GM21515 (cell line): ENCODE measurements around the gene EHMT1.
"Not testable (repeated sequence)": the region's sequence is repeated elsewhere in the genome, so short reads cannot be mapped to it uniquely, and the experiment has no call there.

Experiments
- ATAC-seq: cut with Tn5 transposase; IDR thresholded peaks from one replicate; pipeline ENCODE4 v1.9.1; 2021; ENCODE audit not compliant: unreplicated experiment

The EHMT1 gene

DNA sequence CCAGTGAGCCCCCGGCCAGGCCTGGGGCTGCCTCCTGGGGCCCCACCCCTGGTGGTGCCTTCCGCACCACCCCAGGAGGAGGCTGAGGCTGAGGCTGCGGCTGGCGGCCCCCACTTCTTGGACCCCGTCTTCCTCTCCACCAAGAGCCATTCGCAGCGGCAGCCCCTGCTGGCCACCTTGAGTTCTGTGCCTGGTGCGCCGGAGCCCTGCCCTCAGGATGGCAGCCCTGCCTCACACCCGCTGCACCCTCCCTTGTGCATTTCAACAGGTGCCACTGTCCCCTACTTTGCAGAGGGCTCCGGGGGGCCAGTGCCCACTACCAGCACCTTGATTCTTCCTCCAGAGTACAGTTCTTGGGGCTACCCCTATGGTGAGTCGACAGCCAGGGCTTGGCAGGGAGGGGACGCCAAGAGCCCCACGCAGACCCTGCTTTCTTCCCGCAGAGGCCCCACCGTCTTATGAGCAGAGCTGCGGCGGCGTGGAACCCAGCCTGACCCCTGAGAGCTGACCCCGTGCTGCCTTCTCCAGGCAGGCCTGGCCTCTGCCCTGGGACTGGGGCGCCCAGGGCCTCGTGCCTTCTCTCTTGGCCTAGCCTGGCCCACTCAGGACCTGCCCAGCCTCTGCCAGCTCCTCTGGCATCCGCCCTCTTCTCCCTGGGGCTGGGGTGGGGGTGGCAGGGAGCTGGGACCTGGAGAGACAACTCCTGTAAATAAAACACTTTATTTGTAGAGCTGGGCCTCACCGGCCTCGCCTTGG, 4.0 kb upstream of the EHMT1 start:
- no peak for ATAC-seq

DNA sequence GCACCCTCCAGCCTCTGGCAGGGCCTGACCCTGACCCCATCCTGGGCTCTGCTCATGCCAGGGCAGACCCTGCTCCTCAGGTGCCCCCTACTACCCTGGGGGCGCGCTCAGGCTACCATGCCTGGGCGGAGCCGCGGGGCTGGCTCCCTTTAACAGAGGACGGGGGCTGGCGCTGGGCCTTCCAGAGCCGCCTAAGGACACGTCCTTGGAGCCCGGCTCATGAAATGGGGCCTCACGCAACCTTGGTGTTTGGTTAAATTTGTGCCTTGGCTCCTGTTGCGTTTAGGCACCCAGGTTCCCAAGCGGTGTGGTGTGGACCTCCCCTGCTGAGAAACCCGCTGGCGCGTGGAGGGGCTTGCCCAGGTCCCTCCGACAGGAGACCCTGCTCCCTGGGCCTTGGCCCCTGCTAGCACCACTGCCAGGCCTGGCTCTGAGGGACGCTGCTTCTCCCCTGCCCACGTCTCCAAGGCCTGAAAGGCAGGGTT, 3.4 kb upstream of the EHMT1 start:
- no peak for ATAC-seq

DNA sequence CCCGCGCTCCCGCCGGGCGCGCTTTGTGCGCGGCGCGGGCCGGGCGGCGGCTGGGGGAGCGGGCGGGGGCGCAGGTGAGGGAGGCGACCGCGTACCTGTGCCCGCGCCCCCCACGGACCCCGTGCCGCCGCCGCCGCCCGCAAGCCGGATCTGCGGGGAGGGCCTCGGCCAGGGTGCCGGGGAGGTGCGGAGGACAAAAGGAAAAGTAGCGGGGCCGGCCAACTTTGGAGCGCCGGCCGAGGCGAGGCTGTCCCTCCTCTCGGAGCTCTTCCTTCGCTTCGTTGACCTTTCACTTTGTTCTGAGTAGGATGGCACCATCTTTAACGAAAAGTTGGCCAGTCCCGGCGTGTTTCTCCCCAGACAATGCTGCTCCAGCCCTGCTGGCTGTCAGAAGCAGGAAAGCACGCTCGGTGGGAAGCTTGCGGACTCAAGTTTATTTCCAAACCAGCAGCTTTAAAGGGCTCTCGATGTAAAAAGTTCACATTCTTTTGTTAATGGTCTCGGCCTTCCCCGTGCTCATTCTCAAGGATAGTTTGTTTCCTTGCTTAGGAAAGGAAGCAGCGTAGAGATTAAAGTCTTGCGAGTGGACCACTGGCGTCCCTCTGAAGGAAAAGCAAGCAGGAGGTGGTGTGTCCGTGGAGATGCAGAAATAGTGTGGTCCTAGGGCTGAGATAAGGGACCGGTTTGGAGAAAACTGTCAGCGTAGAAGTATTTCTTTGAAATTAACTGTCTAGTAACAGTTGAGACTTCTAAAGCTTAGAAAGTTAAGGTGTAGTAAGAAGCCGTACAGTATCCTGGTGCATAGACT, 639 bp downstream of the EHMT1 start:
- peak; percentile 12 for ATAC-seq

DNA sequence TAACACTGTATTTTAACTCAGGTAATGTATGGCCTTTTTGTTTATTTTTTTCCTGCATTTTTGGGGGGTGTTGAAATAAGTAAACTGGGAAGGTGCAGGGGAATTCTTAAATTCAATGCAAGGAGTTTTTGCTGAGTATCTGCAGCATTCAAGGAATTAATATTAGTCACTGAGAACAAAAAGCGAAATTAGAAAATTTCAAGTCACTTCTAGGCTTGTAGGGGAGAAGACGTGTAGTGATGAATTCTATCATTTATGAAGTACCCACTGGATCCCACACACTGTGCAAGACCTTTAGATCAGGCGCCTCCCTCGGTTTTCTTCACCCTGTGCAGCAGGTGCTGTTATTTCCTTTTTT, 1.2 kb downstream of the EHMT1 start:
- no peak for ATAC-seq

DNA sequence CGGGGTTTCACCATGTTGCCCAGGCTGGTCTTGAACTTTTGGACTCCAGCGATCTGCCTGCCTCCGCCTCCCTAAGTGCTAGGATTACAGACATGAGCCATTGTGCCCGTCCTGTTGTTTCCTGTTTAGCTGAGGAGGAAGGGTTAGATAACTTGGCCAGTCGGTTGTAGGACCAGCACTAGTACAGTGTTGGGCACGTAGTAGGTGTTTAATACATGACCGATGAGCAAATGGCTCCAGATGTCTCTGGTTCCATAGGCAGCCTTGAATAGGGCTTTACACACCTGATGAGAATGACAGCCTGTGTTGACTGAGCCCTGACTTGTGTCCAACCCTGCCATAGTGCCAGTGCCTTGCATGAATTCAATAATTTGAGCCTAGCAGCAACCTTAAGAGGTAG, 1.8 kb downstream of the EHMT1 start:
- ATAC-seq: no peak

DNA sequence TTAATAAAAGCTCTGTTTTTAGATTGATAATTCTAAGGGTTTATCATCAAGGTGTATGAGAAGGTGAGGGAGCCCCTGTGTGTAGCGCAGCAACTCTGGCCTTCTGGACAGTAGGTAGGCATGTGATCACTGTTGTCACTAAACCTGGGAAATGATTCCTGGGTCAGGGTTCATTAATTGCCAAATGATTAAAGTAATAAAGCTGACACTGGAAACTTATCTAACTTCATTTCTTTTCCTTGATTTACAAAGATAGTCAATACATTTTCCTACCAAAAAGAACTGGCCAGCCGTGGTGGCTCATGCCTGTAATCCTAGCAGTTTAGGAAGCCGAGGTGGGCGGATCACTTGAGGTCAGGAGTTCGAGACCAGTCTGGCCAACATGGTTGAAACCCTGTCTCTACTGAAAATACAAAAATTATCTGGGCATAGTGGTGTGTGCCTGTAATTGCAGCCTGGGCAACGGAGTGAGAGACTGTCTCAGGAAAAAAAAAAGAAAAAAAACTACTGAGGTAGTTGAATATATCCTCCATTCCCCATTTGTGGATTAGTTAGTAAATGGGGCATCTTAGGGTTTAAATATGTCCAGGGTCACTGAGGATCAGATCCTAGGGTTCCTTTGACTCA, 2.4 kb downstream of the EHMT1 start:
- ATAC-seq: no peak

DNA sequence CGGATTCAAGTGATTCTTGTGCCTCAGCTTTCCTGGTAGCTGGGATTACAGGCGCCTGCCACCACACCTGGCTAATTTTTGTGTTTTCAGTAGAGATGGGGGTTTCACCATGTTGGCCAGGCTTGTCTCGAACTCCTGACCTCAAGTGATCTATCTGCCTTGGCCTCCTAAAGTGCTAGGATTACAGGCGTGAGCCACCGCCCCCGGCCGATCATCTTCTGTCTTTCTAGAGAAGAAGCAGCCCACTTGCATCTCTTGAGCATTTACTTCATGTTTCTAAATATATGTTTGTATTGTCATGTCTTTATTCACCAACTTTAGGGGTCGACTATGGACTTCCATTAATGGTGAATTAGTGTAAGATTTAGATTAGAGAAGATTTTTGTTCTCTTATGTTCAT, 3.4 kb downstream of the EHMT1 start:
- ATAC-seq: not testable (repeated sequence)

DNA sequence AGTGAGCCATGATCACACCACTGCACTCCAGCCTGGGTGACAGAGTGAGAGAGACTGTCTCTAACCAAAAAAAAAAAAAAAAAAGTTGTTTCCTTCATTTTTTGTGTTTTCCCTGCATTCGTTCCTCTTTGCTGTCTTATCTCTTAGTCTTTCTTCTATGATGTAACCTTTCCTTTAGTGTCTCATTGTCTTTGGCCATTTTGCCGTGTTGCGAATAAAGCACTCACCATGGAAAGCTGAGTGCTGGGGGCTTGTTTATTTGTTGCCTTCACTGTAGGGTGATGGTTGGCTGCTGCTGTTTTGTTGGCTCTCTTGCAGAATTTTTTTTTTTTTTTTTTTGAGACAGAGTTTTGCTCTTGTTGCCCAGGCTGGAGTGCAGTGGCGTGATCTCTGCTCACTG, 7.7 kb downstream of the EHMT1 start:
- ATAC-seq: no peak

DNA sequence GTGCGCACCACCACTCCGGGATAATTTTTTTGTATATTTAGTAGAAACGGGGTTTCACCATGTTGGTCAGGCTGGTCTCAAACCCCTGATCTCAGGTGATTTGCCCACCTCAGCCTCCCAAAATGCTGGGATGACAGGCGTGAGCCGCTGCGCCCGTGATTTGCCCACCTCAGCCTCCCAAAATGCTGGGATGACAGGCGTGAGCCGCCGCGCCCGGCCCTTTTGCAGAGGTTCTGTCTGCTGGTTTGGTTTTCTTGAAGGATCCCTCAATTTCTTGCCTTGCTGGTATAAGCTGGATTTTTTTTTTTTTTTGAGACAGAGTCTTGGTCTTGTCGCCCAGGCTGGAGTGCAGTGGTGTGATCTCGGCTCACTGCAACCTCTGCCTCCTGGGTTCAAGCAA, 8.6 kb downstream of the EHMT1 start:
- ATAC-seq: not testable (repeated sequence)

DNA sequence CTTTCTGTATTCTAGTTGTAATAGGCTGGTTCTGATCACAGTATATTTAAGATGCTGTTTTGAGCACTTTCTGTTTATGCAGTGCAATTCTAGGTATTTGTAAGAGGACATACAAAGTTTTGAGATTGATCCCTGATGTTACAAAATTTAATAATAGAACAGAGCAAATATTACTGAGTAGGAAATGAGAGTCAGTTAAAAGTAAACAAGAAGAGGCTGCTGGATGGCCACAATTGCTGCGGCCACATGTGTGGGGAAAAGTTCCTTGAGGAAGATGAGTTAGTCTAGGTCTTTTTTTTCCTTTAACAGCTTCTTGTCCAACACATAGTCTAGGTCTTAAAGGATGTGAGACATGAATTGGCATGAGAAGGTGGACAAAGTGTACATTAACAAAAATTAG, 11.3 kb downstream of the EHMT1 start:
- ATAC-seq: no peak

DNA sequence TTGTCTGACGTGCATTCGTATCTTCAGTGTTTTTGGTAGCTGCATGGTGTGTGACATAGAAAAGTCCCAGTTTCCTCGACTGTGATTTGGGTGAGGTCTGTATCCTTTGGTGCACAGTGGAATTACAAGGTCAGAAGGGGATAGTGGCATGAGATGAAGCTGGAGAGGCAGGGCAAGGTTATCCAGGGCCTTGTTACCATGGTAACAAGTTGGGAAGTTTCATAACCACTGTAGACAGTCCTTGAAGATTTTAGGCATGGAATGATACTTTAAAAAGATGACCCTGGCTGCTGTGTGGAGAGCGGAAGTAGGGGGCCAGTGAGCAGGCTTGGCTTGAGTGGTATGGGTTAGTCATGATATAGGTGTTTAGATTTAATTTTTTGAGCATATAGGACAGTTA, 11.9 kb downstream of the EHMT1 start:
- ATAC-seq: no peak

DNA sequence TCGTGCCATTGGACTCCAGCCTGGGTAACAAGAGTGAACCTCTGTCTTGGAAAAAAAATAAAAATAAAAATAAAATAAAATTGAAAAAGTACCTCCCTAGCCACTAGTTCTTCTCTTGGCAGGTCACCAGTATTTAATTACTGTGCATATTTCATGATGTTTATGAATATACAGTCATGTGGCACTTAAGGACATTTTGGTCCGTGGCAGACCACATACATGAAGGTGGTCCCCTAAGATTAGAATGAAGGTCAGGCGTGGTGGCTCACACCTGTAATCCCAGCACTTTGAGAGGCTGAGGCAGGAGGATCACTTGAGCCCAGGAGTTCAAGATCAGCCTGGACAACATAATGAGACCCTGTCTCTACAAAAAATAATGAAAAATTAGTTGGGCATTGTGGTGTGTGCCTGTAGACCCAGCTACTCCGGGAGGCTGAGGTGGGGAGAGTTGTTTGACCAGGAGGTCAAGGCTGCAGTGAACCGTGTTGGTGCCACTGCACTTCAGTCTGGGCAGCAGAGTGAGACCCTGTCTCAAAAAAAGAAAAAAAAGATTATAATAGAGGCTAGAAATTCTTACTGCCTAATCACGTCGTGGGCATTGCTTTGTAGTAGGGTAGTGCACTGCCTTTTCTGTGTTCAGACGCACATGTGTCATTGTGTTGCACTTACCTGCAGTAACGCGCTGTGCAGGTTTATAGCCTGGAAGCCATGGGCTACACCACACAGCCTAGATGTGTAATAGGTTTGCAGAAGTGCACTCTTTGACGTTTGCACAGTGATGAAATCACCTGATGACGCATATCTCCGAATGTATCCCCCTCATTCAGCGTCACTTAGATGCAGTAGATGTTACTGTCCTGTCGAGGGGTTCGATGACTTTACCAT, 12.8 kb downstream of the EHMT1 start:
- no peak for ATAC-seq

DNA sequence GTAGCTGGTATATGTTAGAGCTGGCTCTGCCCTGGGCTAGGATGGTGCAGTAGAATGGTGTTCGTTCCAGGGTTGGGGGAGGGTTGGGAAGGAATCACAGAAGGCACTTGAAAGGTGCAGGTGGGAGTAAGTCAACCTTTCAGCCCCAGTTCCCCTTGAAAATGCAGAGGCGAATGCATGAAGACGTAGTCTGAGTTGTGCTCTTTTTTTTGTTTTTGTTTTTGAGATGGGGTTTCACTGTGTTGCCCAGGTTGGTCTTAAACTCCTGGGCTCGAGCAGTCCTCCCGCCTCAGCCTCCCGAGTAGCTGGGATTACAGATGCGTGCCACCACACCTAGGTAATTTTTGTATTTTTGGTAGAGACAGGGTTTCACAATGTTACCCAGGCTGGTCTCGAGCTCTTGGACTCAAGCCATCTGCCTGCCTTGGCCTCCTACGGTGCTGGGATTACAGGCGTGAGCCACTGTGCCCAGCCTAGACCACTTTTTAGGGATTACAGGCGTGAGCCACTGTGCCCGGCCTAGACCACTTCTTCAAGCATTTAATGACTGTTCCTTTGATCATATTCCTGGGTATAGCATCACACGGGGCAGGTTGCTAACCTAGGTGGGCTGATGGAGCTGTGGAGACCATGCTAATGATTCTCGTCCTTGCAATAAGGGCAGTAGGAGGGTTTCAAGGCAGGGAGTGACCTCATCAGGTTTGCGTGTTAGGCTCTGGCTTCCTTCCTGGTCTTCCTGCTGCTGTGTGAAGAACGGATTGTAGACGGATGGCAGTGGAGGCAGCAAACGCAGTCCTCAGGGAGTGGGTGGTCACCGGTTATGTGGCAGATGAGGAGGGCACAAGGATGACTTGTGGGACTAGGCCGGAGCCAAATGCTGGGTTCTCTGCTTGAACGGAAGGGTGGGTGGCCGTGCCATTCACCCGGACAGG, 13.7 kb downstream of the EHMT1 start:
- no peak for ATAC-seq

DNA sequence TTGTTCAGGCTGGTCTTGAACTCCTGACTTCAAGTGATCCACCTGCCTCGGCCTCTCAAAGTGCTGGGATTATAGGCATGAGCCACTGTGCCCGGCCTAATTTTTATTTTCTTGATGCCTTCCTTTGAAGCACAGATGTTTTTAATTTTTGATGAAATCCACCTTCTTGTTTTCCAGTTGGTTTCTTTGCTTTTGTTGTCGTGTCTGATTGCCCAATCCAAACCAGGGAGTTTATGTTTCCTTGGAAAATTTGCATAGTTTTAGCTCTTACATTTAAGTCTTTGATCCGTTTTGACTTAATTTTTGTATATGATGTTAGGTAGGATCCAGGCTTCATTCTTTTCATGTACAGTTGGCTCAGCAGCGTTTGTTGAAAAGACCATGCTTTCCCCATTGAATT, 15.2 kb downstream of the EHMT1 start:
- ATAC-seq: no peak

DNA sequence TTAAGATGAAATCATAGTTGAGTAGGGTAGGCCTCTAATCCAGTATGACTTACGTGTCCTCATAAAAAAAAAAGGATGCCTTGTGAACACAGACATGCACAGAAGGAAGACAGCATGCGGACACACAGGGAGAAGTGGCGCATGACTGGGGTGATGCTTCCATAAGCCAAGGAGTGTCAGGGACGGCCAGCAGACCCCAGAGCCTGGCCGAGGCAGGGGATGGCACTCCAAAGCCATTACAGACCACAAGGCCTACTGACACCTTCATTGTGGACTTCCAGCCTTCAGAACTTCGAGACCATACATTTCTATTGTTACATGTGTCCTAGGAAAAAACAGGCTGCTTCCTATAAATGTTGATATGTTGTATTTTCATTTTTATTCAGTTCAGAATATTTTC, 19.9 kb downstream of the EHMT1 start:
- no peak for ATAC-seq

DNA sequence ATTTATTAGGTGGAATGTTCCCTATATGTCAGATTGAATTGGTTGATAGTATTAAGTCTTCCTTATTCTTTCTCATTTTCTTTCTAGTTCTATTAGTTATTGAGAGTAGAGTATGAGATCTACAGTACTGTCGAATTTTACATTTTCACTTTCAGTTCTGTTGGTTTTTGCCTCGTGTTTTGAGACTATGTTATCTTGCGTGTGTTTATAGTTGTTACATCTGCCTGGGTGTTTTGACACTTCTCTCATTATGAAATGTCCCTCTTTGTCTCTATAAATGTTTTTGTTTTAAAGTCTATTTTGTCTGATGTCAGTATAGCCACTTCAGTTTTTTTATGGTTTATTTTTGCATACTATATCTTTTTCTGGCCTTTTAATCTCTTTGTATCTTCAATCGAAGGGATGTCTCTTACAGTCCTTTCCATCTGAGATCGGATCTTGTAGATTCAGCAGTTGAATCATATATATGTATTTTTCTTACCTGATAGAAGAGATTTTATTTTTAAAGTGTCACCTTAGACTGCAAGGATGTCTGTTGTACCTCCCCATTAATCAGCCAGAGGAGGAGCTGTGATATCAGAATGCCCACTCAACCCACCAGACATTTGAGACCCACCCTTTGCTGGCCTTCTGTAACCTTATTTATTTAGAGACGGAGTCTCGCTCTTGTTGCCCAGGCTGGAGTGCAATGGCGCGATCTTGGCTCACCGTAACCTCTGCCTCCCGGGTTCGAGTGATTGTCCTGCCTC, 20.7 kb downstream of the EHMT1 start:
- ATAC-seq: no peak

DNA sequence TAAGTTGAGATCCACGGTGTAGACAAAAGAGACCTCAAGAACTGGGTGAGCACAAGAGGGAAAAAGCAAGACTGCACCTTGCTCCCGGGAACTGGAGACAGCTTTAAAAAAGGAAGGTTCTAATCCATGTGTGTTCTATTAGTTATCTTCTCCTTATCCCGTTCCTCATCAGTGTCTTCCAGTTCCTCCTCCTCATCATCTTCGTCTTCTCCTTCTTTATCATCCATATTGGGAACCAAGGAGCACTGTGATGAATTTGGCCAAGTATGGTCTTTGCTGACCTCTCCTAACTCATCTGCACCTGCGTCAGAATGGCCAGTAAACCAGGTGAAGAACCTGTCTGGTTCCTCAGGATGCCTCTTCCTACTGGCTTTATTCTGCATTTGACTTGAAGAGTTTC, 22.1 kb downstream of the EHMT1 start:
- ATAC-seq: no peak

DNA sequence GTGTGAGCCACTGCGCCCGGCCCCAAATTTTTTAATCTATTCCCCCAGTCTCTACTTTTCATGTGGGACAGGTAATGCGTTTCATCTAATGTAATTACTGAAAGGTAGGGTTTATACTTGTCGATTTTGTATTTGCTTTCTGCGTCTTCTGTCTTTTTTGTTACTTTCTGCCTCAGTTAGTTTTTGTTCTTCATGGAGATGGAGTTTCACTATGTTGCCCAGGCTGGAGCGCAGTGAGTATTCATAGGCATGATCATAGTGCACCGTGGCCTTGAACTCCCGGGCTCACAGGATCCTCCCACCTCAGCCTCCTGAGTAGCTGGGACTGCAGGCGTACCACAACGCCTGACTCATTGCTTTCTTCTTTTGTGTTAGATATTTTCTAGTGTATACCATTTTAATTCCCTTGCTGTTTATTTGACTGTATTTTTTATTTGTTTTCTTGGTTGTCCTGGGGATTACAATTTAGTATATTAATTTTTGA, 23.4 kb downstream of the EHMT1 start:
- no peak for ATAC-seq

DNA sequence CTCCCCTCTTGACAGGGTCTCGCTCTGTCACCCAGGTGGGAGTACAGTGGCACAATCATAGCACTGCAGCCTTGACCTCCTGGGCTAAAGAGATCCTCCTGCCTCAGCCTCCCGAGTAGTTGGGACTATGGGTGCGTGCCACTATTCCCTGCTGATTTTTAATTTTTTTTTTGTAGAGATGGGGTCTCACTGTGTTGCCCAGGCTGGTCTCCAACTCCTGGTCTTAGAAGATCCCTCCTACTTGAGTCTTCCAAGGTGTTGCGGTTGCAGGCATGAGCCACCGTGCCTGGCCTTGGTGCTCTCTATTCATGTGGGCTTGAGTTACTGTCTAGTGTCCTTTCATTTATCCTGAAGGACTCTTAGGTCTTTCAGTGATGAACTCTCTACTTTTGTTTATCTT, 24.1 kb downstream of the EHMT1 start:
- no peak for ATAC-seq
